Neural progenitor cell (in vitro differentiated cells): ENCODE measurements around the gene CDCA5. TPM values are rescaled to one million over a fixed set of nuclear protein-coding genes. Genes with fewer than 3 reads are reported as not detected.

Experiments
- DNase-seq: peaks from one replicate; pipeline ENCODE4 v3.0.0-alpha.2; 2016; ENCODE audit warnings: low spot score
- H2AFZ ChIP-seq: fragments of 200-600 bp; sonication (generic); replicated peaks from 2 replicates; pipeline ENCODE4 v1.6.1; 2016; ENCODE audit warnings: antibody characterized with exemption
- H3F3A ChIP-seq: fragments of 200-600 bp; sonication (generic); 2 replicates; pipeline ENCODE4 v1.6.1; 2016; ENCODE audit warnings: antibody characterized with exemption, low read depth
- H3K27ac ChIP-seq: fragments of 200-600 bp; sonication (generic); 2 replicates; pipeline ENCODE4 v1.5.1; 2016; ENCODE audit warnings: mild to moderate bottlenecking
- H3K27me3 ChIP-seq: fragments of 200-600 bp; sonication (generic); 2 replicates; pipeline ENCODE4 v1.6.1; 2016; ENCODE audit warnings: mild to moderate bottlenecking, moderate library complexity
- H3K36me3 ChIP-seq: fragments of 200-600 bp; sonication (generic); 2 replicates; pipeline ENCODE4 v1.5.1; 2016
- H3K4me1 ChIP-seq: fragments of 200-600 bp; sonication (generic); 2 replicates; pipeline ENCODE4 v1.6.1; 2016; ENCODE audit warnings: mixed run types
- H3K4me2 ChIP-seq: fragments of 200-600 bp; sonication (generic); 2 replicates; pipeline ENCODE4 v1.6.1; 2016
- H3K4me3 ChIP-seq: fragments of 200-600 bp; sonication (generic); 2 replicates; pipeline ENCODE4 v1.5.1; 2016
- H3K79me2 ChIP-seq: fragments of 200-600 bp; sonication (generic); 2 replicates; pipeline ENCODE4 v1.6.1; 2016; ENCODE audit warnings: low read depth
- H3K9ac ChIP-seq: fragments of 200-600 bp; sonication (generic); 2 replicates; pipeline ENCODE4 v1.6.1; 2016
- H3K9me3 ChIP-seq: fragments of 200-600 bp; sonication (generic); 2 replicates; pipeline ENCODE4 v1.5.1; 2016; ENCODE audit warnings: low read depth
- H4K20me1 ChIP-seq: fragments of 200-600 bp; sonication (generic); 2 replicates; pipeline ENCODE4 v1.6.1; 2016; ENCODE audit warnings: low read depth
- H3K27ac Mint-ChIP-seq: 3 replicates; pipeline ENCODE4 v1.8.0; 2021; ENCODE audit warnings: mixed read lengths
- H3K27me3 Mint-ChIP-seq: 2 replicates; pipeline ENCODE4 v1.8.0; 2022; ENCODE audit warnings: low read depth, mild to moderate bottlenecking, inconsistent platforms, moderate library complexity, mixed read lengths; ENCODE audit not compliant: insufficient read depth
- H3K36me3 Mint-ChIP-seq: 3 replicates; pipeline ENCODE4 v1.8.0; 2021; ENCODE audit warnings: mixed read lengths
- H3K4me1 Mint-ChIP-seq: 3 replicates; pipeline ENCODE4 v1.8.0; 2021; ENCODE audit warnings: mixed read lengths
- H3K4me3 Mint-ChIP-seq: 3 replicates; pipeline ENCODE4 v1.8.0; 2021; ENCODE audit warnings: mild to moderate bottlenecking, moderate library complexity, mixed read lengths
- H3K9me3 Mint-ChIP-seq: 3 replicates; pipeline ENCODE4 v1.8.0; 2020; ENCODE audit warnings: mixed read lengths
- CTCF ChIP-seq: fragments of 200-600 bp; sonication (generic); IDR thresholded peaks from 2 replicates; pipeline ENCODE4 v1.5.1; 2017; ENCODE audit warnings: antibody characterized with exemption, mild to moderate bottlenecking
- EZH2 ChIP-seq: fragments of 200-600 bp; sonication (generic); IDR thresholded peaks from 2 replicates; pipeline ENCODE4 v1.6.1; 2017; ENCODE audit warnings: antibody characterized with exemption, mild to moderate bottlenecking, moderate library complexity
- EZH2phosphoT487 ChIP-seq: fragments of 200-600 bp; sonication (generic); IDR thresholded peaks from 2 replicates; pipeline ENCODE4 v1.6.1; 2017; ENCODE audit warnings: antibody characterized with exemption
- total RNA-seq: library from RNA; depleted of rRNA; stranded (reverse); fragments of >200 nt; gene quantifications from 2 replicates; pipeline ENCODE4 v1.2.3, GENCODE V29; 2015; ENCODE audit warnings: low replicate concordance

CDCA5 gene
- total RNA-seq, 1 donor from 2014 or later = 46.7 TPM

DNA sequence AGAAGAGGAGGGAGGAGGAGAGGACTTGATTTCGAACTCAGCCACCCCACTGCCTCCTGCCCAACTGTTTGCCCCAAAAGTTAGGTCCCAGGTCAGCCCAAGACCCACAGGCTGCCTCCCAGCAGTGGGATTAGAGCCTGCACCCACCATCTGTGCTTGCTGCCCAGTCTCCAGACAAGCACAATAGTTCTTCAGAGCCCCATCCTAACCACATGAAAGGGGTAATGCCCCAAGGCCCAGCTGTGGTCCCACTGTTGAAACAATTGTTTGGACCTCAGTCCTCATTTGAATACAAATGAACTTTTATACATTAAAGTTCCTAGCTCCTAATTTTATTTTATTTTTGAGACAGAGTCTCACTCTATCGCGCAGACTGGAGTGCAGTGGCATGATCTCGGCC, 6.8 kb upstream of the CDCA5 start:
- no peak overlapping the region for H3K27ac ChIP-seq
- H3K9ac ChIP-seq = no peak overlapping the region

DNA sequence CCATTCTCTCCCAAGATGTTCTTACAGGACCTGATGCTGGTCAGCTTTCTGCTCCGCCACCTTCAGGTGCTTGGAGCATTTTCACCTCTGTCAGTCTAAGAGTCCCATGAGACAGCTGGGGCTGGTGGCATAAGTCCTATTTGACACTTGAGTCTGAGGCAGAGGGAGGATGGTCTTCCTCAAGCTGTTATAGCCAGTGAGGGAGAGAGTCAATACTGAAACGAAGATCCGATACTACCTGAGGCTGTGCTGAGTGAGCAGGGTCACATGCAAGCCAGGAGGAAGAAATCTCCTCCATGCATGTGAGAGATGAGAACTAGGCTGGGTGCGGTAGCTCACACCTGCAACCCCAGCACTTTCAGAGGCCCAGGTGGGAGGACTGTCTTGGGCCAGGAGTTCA, 5.8 kb upstream of the CDCA5 start:
- no peaks in the 10 kb centered on the region for H3K36me3 ChIP-seq

More for the DNA sequence above, 6.8 kb upstream of the CDCA5 start:
- TF ChIP-seq EZH2phosphoT487 (no peak), CTCF (no peak), EZH2 (no peak)
- Histone ChIP-seq H3K4me3 (no peak overlapping the region), H3K4me1 (no peaks in the 10 kb centered on the region), H3K36me3 (no peaks in the 10 kb centered on the region), H3K27me3 (no peaks in the 10 kb centered on the region), H3K79me2 (no peaks in the 10 kb centered on the region), H3F3A (no peaks in the 10 kb centered on the region), H4K20me1 (no peaks in the 10 kb centered on the region), H2AFZ (no peak overlapping the region), H3K9me3 (no peaks in the 10 kb centered on the region), H3K4me2 (no peak overlapping the region)
- Mint-ChIP-seq H3K9me3 (no peaks in the 10 kb centered on the region), H3K4me1 (peaks cover 7% of the 10 kb centered on the region), H3K36me3 (peaks cover 3% of the 10 kb centered on the region), H3K4me3 (no peak overlapping the region), H3K27ac (no peak overlapping the region), H3K27me3 (peaks cover 8% of the 10 kb centered on the region)
- no peak for DNase-seq

GRCh38 chr11:65087827-65088226, 4.0 kb upstream of the CDCA5 start:
- H3K27me3 Mint-ChIP-seq = peaks cover 9% of the 10 kb centered on the region
- no peak overlapping the region for H3K4me3 ChIP-seq

More for the DNA sequence above, 5.8 kb upstream of the CDCA5 start:
- Mint-ChIP-seq H3K27me3 (peaks cover 9% of the 10 kb centered on the region), H3K36me3 (peaks cover 4% of the 10 kb centered on the region), H3K9me3 (no peaks in the 10 kb centered on the region), H3K4me3 (no peak overlapping the region), H3K27ac (no peak overlapping the region), H3K4me1 (peaks cover 8% of the 10 kb centered on the region)
- no peaks in the 10 kb centered on the region for H4K20me1 ChIP-seq
- no peak overlapping the region for H3K27ac ChIP-seq
- H3K4me3 ChIP-seq = no peak overlapping the region
- TF ChIP-seq EZH2phosphoT487 = no peak
- no peak for TF ChIP-seq EZH2
- TF ChIP-seq CTCF = no peak
- H3K4me1 ChIP-seq = peaks cover 6% of the 10 kb centered on the region
- H3F3A ChIP-seq = peaks cover 2% of the 10 kb centered on the region
- H3K4me2 ChIP-seq = no peak overlapping the region
- DNase-seq = no peak
- no peaks in the 10 kb centered on the region for H3K27me3 ChIP-seq
- no peak overlapping the region for H3K9ac ChIP-seq
- no peaks in the 10 kb centered on the region for H3K9me3 ChIP-seq
- no peak overlapping the region for H2AFZ ChIP-seq
- H3K79me2 ChIP-seq = peaks cover 10% of the 10 kb centered on the region

More at GRCh38 chr11:65087827-65088226, 4.0 kb upstream of the CDCA5 start:
- DNase-seq = no peak
- Histone ChIP-seq H3K9me3 (no peaks in the 10 kb centered on the region), H3K27me3 (no peaks in the 10 kb centered on the region), H3F3A (peaks cover 8% of the 10 kb centered on the region), H2AFZ (no peak overlapping the region), H3K79me2 (peaks cover 22% of the 10 kb centered on the region), H3K9ac (no peak overlapping the region), H3K4me2 (no peak overlapping the region), H3K36me3 (no peaks in the 10 kb centered on the region), H3K4me1 (peaks cover 10% of the 10 kb centered on the region), H3K27ac (no peak overlapping the region), H4K20me1 (no peaks in the 10 kb centered on the region)
- Mint-ChIP-seq H3K4me3 (no peak overlapping the region), H3K27ac (no peak overlapping the region), H3K9me3 (no peaks in the 10 kb centered on the region), H3K4me1 (peaks cover 17% of the 10 kb centered on the region), H3K36me3 (peaks cover 5% of the 10 kb centered on the region)
- TF ChIP-seq EZH2phosphoT487 (no peak), EZH2 (no peak), CTCF (no peak)
